ENCODE measurements around the gene GRIK4.

DNA sequence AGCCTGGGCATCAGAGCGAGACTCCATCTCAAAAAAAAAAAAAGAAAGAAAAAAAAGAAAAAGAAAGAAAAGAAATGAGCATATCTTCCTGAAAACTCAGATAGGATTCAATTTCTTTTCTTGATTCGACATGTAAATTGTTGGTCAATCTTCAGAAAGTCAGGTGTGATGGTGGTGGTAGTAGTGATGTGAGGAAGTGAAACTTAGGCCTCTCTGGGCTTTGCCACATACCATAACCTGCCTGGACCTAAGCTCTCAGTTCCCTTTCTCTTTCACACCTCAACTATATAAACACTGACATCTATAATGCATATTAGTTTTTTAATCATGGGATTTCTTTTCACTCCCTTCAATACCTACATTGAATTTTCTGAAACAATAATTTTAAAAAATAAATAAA is 414.4 kb downstream of the GRIK4 start:
- TF ChIP-seq EZH2 (IDR thresholded peaks at IDR 0.05; ENCODE audit: insufficient read depth, low read length), result no peak
- TF ChIP-seq, protein P1, sequence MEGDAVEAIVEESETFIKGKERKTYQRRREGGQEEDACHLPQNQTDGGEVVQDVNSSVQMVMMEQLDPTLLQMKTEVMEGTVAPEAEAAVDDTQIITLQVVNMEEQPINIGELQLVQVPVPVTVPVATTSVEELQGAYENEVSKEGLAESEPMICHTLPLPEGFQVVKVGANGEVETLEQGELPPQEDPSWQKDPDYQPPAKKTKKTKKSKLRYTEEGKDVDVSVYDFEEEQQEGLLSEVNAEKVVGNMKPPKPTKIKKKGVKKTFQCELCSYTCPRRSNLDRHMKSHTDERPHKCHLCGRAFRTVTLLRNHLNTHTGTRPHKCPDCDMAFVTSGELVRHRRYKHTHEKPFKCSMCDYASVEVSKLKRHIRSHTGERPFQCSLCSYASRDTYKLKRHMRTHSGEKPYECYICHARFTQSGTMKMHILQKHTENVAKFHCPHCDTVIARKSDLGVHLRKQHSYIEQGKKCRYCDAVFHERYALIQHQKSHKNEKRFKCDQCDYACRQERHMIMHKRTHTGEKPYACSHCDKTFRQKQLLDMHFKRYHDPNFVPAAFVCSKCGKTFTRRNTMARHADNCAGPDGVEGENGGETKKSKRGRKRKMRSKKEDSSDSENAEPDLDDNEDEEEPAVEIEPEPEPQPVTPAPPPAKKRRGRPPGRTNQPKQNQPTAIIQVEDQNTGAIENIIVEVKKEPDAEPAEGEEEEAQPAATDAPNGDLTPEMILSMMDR (IDR thresholded peaks at IDR 0.05; ENCODE audit: insufficient read depth, low read depth, low read length), result no peak
